ENCODE data around the gene PHF5A. TPM values are rescaled to one million over a fixed set of nuclear protein-coding genes. Genes with fewer than 3 reads are reported as not detected.

The PHF5A gene
- total and polyA plus RNA-seq, 2 of the 8 experiments (the other 6 are each of a cell fraction or from before 2014, with no cell fraction given), result 119 to 135 TPM

DNA sequence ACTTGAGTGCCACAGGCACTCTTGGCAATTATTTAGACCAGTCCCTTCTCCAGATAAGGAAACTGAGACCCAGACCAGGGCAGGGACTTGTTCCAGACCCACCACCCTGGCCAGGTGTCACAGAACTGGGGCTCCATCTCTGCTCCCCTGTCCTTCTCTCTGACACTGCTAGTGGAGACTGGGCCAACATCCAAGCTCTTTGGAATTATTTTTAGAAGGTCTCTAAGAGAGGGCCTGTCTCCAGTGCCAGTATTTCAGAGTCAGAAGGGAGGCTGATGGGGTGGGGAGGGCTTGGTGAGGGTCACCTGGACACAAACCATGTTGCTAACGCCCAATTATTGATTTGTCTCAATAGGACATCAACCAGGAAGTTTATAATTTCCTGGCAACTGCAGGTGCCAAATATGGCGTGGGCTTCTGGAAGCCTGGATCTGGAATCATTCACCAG lies 43.1 kb upstream of the PHF5A start:
- no peaks in the 10 kb centered on the region for H3K79me2 ChIP-seq (ENCODE audit: control insufficient read depth in 1 of 2, insufficient read depth in 2 of 2, low read length in 2 of 2)
- DNase-seq (ENCODE audit: low read depth in 1 of 2, low spot score in 2 of 2) (no peak), FAIRE-seq (no peak)
- no peak overlapping the region for H2AFZ ChIP-seq (ENCODE audit: low read length)
- H3K14ac ChIP-seq (ENCODE audit: insufficient read length), result no peak overlapping the region
- no peak for TF ChIP-seq SP4 (IDR thresholded peaks at IDR 0.05; ENCODE audit: low read length)
- TF ChIP-seq EGR1 (IDR thresholded peaks at IDR 0.05; ENCODE audit: borderline replicate concordance, low read depth, low read length), result no peak
- TF ChIP-seq BCL11A (IDR thresholded peaks at IDR 0.05; ENCODE audit: low read depth in 2 of 2, low read length in 2 of 2), result no peak
- TF ChIP-seq TAF1 (IDR thresholded peaks at IDR 0.05; ENCODE audit: low read depth, low read length), result no peak
- no peak overlapping the region for H3K9ac ChIP-seq (replicated peaks in 1 of 4; ENCODE audit: extremely low read depth in 1 of 4, low read depth in 3 of 4, low read length in 3 of 4)
- no peak overlapping the region; the same call in 1 of the 2 replicates for H3K18ac ChIP-seq (ENCODE audit: extremely low read depth, low read length)
- ChIA-PET CTCF (ENCODE audit: partially characterized antibody) (interaction anchor here (0.9 to 13.5 kb wide), 8 partner anchors 12 to 109 kb away, joined by 3 to 269 read pairs (median 14); partner anchors contain the start of genes PHF5A and TOB2), POLR2A (ENCODE audit: partially characterized antibody) (interaction anchor here (1.1 to 6.0 kb wide), 5 partner anchors 13 to 131 kb away, joined by 4 to 54 read pairs (median 6); partner anchors contain the start of genes ACO2, PHF5A and TOB2)
- H2BK120ac ChIP-seq (replicated peaks; ENCODE audit: low read depth, low read length), result no peak overlapping the region
- no peak overlapping the region for H4K91ac ChIP-seq (replicated peaks; ENCODE audit: insufficient read length, low read length)
- H3K56ac ChIP-seq (replicated peaks; ENCODE audit: insufficient read length, low read depth, low read length), result no peak overlapping the region
- no peaks in the 10 kb centered on the region for H3K9me3 ChIP-seq (ENCODE audit: insufficient read depth in 2 of 2, low read depth in 1 of 2, low read length in 1 of 2)
- H2BK12ac ChIP-seq (ENCODE audit: low read depth, low read length), result no peak overlapping the region; the same call in 1 of the 2 replicates
- no peak overlapping the region for H3K4ac ChIP-seq (replicated peaks; ENCODE audit: insufficient read length, low read depth, low read length)
- peaks cover 0 to 2% of the 10 kb centered on the region in 2 experiments for H4K20me1 ChIP-seq (replicated peaks in 1 of 2; ENCODE audit: control insufficient read depth in 1 of 2, insufficient read depth in 2 of 2, low read length in 2 of 2)
- H2BK15ac ChIP-seq (ENCODE audit: low read length), result no peak overlapping the region
- no peak overlapping the region for H2BK5ac ChIP-seq (ENCODE audit: low read depth, low read length)
- H2BK20ac ChIP-seq (ENCODE audit: low read length), result no peak overlapping the region
- H4K8ac ChIP-seq (ENCODE audit: extremely low read depth, insufficient read depth, low read length), result no peak overlapping the region
- H3K23ac ChIP-seq (ENCODE audit: insufficient read length), result no peak overlapping the region
- H3K4me1 ChIP-seq (replicated peaks in 1 of 4; ENCODE audit: control insufficient read depth in 3 of 4, insufficient read depth in 4 of 4, low read length in 3 of 4), result peaks cover 4 to 15% (median 13%) of the 10 kb centered on the region in 4 experiments
- H3K23me2 ChIP-seq (ENCODE audit: low read depth, low read length), result no peaks in the 10 kb centered on the region
- H3K4me2 ChIP-seq (ENCODE audit: insufficient read depth in 1 of 2, low read depth in 2 of 2, low read length in 2 of 2), result no peak overlapping the region
- 93% methylated on average over 2 of the region's 2 CpGs; no CpG with 5 or more reads in 1 of the 2 experiments for WGBS, 2 experiments (ENCODE audit: extremely low coverage in 1 of 2, insufficient coverage in 1 of 2, insufficient read length in 1 of 2, insufficient replicate concordance in 2 of 2, low coverage in 1 of 2, low lambda C conversion rate in 2 of 2, missing lambda C conversion rate in 1 of 2)
- no peak overlapping the region for H3K4me3 ChIP-seq (ENCODE audit: extremely low read depth in 1 of 4, insufficient read depth in 2 of 4, low read depth in 3 of 4, low read length in 4 of 4)
- H4K5ac ChIP-seq (ENCODE audit: insufficient read length, low read depth, low read length), result no peak overlapping the region
- peaks cover 0 to 27% (median 5%) of the 10 kb centered on the region in 4 experiments; a peak in 6 of 8 replicates for H3K36me3 ChIP-seq (ENCODE audit: control insufficient read depth in 2 of 4, insufficient read depth in 4 of 4, low read length in 3 of 4)
- H3K27me3 ChIP-seq (replicated peaks in 1 of 4; ENCODE audit: control insufficient read depth in 3 of 4, extremely low read depth in 1 of 4, insufficient read depth in 3 of 4, low read length in 3 of 4), result no peaks in the 10 kb centered on the region
- peaks cover 4% of the 10 kb centered on the region for H3K79me1 ChIP-seq (ENCODE audit: low read depth, low read length)
- H3K27ac ChIP-seq (ENCODE audit: low read depth, low read length), result no peak overlapping the region
- H2AK5ac ChIP-seq (ENCODE audit: low read depth, low read length), result no peak overlapping the region

Data from H1 (cell line).